Measurements from ENCODE around the gene CNP.

Gene CNP

DNA sequence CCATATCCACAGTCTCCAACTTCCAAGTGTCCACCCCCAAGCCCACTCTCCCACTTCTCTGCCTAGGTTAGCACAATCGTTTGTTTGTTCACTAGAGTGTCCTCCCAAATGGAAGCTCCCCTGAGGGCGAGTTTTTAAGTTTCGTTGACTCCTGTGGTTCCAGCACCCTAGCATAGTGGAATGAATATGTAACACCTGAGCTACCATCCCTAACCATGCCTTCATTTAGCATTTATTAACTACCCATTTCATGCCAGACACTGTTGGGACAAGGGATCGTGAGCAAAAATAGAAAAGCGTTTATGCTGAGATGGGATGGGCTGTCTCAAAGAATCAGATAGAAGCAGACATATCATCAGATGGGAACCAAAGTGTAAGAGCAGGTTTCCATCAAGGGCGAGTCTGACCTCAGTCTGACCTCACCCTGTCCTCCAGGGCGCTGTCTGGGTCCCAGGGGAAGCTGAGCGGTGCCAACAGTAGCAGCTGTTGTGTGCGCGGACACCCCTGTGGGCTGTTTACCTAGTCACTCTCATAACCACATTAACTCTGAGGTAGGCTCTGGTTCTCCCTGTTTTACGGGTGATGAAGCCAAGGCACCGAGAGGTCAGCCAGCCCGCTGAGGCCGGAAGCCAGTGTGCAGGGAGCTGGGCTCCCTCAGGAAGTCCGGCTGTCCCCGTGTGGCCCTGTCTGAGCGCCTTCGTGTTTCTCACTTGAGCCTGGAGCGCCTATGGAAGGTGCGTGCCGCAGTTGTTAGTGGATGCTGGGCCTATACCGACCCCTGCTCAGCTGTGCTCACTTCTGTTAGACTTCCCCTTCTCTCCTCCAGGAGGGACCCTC is 6.2 kb downstream of the CNP start:
- no peak for DNase-seq (ENCODE audit: low read depth in 2 of 2)

DNA sequence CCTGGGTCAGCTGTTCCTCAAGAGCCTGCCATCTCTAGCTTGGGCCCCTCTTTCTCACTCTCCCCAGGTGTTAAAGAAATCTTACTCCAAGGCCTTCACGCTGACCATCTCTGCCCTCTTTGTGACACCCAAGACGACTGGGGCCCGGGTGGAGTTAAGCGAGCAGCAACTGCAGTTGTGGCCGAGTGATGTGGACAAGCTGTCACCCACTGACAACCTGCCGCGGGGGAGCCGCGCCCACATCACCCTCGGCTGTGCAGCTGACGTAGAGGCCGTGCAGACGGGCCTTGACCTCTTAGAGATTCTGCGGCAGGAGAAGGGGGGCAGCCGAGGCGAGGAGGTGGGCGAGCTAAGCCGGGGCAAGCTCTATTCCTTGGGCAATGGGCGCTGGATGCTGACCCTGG is 6.8 kb downstream of the CNP start:
- no peak for DNase-seq (ENCODE audit: low read depth in 2 of 2)

DNA sequence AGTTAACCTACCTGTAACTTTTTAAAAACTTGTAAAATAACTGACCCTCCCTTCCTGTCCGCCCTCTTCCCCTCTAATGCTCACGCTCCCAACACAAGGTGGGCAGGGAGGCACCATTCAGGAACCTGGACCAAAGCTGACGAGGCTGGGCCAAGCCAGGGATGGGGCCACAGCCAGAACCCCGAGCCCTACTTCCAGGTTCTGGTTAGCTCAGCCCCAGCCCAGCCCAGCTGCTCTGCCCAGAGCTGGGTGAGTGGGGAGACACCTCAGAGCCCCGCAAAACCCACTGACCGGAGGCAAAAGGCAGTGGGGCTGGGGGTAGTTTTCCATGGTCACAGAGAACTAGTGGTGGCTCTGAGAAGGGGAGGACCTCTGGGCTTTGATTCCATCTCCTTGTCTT is 7.4 kb downstream of the CNP start:
- no peak for DNase-seq (ENCODE audit: low read depth in 2 of 2)

DNA sequence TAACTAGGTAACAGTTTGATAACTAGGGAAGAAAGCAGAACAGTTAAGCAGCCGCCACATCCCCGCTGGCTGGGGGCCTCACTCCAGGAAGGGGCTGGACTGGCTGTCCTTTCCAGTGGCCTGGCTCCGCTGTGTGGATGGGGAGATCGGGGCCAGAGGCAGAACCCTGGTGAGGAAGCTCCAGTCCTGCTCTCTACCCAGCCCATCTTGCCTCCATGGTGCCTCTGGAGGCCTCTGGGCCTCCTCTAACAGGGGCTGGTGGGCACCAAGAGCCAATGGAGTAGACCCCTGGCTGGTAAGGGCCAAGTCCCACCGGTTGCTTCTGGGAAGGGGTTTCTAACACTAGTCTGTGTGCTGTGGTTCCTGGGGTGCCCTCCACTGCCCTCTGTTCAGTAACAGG is 8.1 kb downstream of the CNP start:
- DNase-seq (ENCODE audit: low read depth in 2 of 2) = no peak

DNA sequence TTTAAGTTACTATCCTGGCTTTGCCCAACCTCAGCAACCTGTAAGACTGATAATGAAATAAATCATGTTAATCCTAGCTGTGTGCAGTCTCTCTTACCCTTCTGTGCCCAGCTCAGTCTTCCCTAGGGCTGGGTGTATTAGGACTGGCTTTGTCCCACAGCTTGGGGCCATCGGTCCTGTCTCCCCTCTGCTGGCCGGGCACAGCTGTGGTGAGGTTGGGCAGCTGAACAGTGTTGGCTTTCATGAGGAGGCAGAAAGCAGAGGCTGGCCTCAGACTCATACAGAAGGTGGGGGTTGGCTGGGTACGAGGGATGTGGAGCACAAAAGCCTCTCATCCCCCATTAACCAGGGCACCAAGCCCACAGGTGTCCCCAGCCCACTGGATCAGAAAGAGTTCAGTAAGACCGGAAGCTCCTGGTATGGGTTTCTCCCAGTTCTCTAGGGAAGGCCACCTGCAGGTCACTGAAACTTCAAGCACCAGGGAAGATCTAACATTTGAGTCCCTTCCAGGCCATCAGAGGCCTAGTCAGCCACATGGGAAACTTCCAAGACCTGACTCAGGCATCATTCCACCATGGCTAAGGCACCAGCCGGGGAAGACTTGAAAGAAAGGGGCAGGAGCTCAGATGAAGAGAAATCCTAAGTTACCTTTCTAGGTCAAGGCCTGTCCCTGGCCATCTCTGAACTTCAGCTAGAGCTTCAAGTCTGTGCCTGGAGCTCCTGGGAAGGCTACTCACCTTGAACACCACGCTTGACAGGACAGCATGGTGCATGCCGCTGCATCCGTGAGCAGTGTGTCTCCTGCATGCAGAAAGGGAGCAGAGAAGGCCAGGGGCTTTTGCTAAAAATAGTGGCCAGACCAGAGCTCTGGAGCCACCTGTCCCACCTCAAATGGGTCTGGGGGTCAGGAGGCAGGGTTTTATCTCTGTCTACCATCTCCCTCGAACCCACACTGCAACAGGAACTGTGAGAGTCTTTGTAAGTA is 8.8 kb downstream of the CNP start:
- DNase-seq (ENCODE audit: low read depth in 2 of 2) = no peak

DNA sequence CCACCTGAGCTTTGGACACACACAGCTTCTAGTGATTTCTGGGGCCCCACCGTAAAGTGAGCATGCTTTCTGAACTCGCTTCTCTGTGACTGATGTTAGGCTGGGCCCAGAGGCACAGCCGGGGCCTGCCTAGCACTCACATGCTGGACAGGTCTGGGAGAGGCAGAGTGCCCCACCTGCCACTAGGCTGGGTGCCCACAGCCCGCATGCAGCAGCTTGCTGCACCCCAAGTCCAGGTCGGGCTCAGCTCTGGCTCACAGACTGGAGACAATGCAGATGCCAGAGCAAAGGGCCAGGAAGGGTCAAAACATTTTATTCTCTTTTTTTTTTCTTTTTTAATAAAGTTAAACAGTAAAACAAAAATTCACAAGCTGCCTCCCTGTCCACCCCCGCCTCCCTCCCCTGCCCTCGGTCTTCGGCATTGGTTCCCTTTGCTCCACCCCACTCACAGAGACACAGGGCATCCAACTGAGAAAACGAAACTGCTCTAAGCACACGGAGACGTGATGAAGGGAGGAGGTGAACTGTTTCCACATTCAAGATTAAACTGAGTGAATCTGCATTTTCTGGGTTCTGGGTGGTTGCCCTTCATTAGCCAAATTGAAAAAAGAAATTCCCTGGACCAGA is 9.7 kb downstream of the CNP start:
- DNase-seq (ENCODE audit: low read depth in 2 of 2) = no peak

DNA sequence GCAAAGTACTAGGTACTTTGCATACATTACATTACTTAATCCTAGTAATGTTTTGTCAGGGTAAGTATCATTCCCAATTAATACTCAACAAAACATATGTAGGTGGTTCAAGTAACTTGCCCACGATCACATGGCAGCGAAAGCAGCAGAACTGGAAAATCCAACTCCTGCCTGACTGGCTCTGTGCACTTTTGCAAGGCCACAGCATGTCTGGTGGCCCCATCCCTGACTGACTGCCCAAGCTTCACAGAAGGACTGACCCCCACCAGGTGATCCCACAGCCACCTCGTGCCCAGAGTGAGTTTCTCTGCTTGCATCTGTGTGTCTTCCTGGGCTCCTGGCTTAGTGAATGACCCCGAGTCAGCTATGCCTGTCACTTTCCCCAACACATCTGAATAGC is 11.4 kb downstream of the CNP start:
- no peak for DNase-seq (ENCODE audit: low read depth in 2 of 2)

DNA sequence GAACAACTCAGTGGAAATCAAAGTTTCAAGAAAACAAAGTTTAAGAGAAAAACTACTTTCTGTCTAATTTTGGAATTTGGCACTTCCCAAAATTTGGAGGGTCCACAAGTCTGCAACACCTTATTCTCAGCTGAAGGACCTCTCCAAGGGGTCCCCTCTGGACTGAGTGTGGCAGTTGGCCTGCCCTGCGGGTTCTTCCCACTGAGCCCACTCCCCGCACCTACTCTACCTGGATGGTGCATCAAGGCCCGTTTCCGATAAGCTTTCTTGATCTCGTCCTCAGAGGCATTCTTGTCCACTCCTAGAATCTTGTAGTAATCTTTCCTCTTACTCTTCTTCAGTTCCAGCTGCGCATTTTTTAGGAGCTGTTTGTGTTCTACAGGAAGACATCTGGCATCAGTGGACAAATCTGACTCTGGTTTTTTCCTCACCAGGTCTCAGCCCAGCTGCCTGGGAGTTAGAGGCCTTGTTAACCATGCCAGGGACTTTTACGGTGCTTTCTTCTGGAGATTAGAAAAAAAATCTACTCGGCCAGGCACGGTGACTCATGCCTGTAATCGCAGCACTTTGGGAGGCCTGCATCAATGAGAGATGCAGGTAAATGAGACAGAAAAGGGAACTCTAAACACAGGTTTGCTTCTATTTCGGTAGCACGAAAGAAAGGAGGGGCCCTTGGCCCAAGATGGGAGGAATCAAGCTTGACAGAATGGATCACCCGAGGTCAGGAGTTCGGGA is 15.6 kb downstream of the CNP start:
- DNase-seq (ENCODE audit: low read depth in 2 of 2) = no peak

DNA sequence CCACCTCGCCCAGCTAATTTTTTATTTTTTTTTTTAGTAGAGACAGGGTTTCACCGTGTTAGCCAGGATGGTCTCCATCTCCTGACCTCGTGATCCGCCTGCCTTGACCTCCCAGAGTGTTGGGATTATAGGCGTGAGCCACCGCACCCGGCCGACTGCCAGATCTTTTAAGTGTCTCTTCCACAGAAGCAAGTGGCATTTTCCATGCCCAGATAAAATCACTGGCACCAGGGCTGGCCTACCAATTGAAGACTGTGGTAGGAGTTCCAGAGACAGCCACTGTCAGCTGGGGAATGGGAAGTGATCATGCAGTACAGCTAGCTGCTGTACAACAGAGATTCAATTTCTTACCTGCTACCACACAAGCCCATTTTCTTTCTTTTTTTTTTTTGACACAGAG is 17.9 kb downstream of the CNP start:
- no peak for DNase-seq (ENCODE audit: low read depth in 2 of 2)

DNA sequence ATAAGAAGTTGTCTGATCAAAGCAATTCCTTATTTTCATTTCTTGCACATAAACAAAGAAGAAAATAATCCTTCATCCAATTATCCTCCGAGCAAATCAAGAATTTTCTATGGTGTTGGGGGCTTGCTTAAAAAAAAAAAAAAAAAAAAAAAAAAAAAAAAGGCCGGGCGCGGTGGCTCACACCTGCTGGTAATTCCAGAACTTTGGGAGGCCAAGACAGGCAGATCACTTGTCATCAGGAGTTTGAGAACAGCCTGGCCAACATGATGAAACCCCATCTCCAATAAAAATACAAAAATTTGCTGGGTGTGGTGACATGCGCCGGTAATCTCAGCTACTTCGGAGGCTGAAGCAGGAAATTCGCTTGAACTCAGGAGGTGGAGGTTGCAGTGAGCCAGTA is 19.3 kb downstream of the CNP start:
- DNase-seq (ENCODE audit: low read depth in 2 of 2) = no peak

DNA sequence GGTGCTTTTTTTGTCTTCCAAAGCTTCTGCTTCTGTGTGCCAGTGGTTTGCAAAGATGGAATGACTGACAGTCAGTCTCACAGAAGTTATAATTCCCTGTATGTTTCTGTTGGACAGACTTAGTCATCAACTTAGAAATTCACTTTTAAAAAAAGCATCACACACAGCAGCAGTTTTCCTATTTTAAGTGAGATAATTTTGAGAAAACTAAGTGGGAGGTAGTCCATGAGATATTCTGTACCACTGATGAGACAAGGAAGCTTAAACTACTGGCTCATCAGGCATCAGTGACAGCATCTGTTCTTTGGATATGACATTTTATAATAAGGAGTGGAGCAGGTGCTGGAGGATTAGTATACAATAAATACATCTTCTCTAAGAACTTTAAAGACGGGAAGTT is 20.0 kb downstream of the CNP start:
- no peak for DNase-seq (ENCODE audit: low read depth in 2 of 2)

DNA sequence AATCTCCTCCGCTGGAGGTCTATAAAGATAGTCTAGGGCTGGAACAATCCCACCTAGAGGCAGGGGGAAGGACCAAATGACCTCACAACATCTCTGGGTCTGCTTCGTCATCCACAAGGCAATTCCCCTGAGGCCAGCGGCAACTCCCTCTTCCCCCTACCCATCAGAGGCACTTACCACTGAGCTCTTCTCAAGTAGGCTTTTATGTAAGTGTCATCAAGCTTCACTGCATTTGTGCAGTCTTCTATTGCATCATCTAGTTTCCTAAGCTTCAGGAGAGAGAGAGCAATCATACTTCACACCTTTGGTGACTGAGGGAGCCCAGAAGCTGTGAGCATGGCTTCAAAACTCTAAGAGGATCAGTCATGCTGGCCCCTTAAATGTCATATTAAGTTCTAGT is 21.0 kb downstream of the CNP start:
- no peak for DNase-seq (ENCODE audit: low read depth in 2 of 2)

DNA sequence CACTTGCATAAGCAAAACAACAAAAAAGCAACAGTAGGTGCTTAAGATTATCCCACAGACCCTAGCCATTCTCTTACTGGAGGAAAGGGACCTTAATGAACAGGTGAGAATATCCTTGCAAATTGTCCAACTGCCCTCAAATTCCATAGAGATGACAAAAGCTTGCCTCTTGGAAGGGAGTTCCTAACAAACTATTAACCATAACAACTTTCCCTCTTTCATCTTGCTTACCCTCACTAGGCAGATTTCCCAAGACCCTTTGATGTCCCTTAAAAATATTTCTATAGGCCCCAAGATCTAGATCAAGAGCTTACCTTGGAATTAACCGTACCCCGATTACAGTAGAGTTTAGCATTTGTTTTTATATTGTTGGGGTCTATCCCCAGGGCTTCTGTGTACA is 21.8 kb downstream of the CNP start:
- no peak for DNase-seq (ENCODE audit: low read depth in 2 of 2)

DNA sequence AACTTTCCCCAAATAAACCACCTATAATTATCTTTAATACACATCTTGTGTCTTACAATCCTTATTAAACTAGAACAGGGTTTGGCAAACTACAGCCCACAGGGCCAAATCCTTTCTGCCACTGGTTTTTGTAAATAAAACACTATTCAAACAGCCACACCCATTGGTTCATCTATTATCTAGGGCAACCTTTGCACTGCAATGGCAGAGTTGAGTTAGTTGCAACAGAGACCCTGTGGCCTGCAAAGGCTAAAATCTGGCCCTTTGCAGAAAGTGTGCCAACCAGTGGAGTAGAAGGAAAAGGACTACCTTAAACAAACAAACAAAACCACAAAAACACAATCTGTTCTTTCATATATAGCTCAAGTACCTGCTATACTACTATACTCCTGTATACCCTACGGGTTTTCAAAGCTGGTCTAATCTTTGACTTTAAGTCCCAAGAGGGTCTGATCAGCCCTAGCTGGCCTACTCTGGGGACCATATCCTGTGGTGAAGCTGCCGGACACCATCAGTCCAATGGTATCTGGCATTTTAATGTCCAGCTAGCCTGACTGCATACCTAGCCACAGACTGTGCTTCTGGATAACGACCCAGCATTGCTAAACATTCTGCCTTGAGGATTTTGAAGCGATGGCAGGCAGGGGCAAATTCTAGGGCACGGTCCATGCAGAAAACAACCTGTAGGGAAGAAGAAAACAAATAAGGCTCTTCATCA is 23.3 kb downstream of the CNP start:
- DNase-seq (ENCODE audit: low read depth in 2 of 2) = no peak

DNA sequence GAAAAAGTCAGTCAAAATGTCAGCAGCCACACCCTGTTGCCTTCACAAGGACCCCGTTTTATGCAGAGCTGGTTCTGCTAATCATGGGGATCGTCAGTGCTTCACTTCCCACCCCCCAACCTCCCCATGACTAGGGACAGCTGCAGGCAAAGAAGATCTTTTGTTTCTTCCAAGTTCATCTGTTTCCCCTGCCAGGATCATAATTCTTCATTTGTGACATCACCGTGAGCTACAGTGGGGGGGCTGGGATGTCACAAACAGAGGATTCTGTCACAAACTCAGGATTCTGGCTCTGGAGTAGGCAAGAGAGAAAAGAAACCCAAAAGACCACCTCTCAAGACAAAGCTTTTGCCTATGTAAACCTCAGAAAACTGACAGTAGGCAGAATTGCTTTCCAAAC is 26.0 kb downstream of the CNP start:
- DNase-seq (ENCODE audit: low read depth in 2 of 2) = no peak

DNA sequence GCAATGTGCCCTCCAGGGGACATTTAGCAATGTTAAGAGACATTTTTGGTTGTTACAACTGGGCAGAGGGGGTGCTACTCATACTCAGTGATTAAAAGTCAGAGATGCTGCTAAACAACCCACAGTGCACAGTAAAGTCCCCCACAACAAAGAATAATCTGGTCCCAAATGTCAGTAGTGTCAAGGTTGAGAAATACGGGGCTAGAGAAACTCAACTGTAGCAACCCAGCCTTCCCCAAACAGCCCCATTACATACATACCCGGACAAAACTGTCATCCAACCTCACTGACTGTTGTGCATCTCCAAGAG is 30.2 kb downstream of the CNP start:
- no peak for DNase-seq (ENCODE audit: low read depth in 2 of 2)

DNA sequence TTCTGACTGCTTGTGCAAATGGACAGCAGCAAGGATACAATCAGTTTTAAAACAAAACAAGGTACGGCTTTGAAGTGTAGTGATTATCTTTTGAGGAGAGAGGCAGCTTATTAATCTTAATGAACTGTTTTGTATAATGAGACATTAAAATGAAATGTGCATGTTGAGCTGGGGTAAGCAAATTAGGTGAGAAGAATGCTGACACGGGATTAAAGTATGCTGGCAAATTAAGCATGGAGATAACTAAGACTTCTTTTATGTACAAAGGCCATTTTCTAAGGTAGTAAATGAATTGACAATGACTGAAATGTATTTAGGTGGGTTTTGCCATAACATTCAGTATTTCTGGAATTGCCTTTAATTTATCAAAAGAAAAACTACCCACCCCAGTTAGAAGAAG is 31.9 kb downstream of the CNP start:
- DNase-seq (ENCODE audit: low read depth in 2 of 2) = no peak

DNA sequence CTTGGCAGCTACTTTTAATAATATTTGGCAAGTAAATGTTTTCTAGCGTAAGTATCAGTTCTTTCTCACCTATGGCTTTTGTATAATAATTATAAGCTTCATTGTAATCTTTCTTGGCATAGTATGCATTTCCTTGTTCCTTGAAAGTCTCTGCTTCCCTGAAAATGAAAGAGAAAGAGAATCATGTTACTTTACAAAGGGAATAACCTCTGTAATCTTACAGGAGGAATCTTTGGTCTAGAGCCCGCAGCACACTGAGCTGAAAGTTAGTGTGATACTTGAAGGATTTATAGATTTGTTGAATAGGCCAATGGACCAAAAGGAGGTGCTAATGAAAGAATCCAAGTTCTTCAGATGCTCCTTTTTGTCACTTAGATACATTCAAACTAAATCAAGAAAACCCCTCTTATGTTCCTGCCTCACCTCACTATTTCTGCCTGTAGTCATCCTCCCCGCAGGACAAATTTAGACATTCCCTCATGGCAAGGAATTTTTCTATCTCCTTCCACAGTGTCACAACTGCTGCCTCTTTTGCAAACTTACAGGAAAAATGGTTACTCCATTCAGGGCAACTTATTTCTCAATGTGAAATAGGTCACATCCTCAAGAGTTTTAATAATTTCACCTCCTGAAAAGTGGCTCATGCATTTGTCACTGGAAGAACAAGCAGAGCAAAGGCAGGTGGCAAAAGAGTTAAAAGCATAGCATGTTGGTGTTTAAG is 34.0 kb downstream of the CNP start:
- DNase-seq (ENCODE audit: low read depth in 2 of 2) = no peak

DNA sequence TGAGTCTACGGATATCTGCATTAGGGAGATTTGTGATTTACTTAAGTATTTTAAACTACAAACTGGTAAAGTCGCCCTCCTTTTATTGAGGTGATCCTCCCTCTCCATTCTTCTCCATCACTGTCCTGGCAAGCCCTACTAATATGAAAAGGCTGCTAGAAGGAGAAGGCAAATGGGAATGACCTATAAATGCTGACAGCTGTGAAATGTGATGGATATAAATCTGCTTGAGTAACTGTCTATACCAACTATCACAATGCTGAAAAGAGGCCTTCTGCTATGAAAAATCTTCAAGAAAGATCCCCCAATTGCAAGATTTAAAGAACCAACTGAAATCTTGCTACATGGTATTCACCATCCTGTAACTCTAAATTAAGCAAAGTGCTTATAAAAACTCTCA is 35.1 kb downstream of the CNP start:
- no peak for DNase-seq (ENCODE audit: low read depth in 2 of 2)

DNA sequence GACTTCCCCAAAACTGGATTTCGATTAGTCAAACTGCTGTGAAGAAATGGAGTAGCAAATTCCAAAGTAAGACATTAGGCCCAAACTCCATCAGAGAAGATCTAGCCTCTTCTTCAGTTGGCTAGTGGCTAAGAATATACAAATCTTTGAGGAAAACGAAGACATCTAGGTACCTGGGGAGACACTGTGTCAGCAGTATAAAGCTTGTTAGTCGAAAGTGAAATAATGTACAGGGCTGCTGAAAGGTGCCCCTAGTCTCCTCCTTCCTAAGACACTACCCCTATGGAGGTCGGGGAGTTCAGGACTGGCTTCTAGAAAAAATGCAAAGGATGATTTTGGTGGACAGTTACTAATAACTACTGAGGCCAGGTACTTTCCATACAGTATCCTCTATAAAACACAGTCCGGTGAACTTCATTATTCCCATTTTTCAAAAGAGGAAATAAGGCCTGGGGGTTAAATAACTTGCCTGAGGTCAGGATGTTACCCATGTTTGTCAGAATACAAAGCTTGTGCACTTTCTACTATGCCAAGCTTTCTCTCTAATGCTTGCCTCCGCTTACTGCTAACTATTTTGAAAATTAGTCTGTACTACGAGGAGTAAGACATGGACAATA is 35.7 kb downstream of the CNP start:
- DNase-seq (ENCODE audit: low read depth in 2 of 2) = no peak

Data from stimulated activated CD8-positive, alpha-beta memory T cell treated with anti-CD3 and anti-CD28 coated beads, Interleukin-15, amount 100 ng/mL, for 48 hours (primary cell).